Nephron (organoid): ENCODE data around the gene SPATS2.
A peak's percentile ranks its signal among the peaks of the same experiment; 100 is the strongest.

ENCODE experiments used
- H3K27ac Mint-ChIP-seq, 3 experiments: 2 replicates each; pipeline ENCODE4 v1.8.0; 2020; ENCODE audit warnings: mixed read lengths in 3 of 3, mild to moderate bottlenecking in 2 of 3, moderate library complexity in 1 of 3
- H3K27me3 Mint-ChIP-seq: 2 replicates; pipeline ENCODE4 v1.8.0; 2021; ENCODE audit warnings: low read depth, mild to moderate bottlenecking, moderate library complexity, mixed read lengths
- H3K36me3 Mint-ChIP-seq: 2 replicates; pipeline ENCODE4 v1.8.0; 2020; ENCODE audit warnings: low read depth, mixed read lengths
- H3K4me1 Mint-ChIP-seq: 2 replicates; pipeline ENCODE4 v1.8.0; 2020; ENCODE audit warnings: mixed read lengths
- H3K4me3 Mint-ChIP-seq, 3 experiments: 2 replicates each; pipeline ENCODE4 v1.8.0; 2020; ENCODE audit warnings: mild to moderate bottlenecking in 3 of 3, mixed read lengths in 3 of 3, moderate library complexity in 2 of 3
- H3K9me3 Mint-ChIP-seq: 2 replicates; pipeline ENCODE4 v1.8.0; 2020; ENCODE audit warnings: mixed read lengths
- TF ChIP-seq, protein P1 (sequence below), 3 experiments: fragments of 200-600 bp; sonication (generic); IDR thresholded peaks; one replicate each; pipeline ENCODE4 v1.5.0; 2021; ENCODE audit warnings: antibody characterized with exemption in 3 of 3; ENCODE audit not compliant: unreplicated experiment in 3 of 3

SPATS2 gene

DNA sequence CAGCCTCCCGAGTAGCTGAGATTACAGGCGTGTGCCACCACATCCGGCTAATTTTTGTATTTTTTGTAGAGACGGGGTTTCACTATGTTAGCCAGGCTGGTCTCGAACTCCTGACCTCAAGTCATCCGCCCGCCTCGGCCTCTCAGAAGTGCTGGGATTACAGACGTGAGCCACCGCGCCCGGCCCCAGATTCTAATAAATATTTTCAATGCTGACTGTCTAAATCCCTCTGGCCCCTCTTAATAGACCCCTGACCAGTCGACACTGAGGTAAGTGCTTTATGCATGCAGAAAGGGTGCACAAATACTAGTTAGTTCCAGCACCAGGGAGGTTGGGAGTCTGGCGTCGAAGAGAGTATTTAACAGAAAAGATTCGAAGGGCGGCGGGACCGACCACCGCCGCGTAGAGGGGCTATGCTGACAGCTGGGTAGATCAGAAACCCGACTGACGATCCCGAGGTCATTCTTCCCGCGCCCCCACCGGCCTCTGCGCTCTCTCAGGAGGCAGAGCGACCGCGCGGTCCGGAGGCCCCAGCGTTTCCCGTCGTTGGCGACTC is 1.1 kb upstream of the SPATS2 start:
- Mint-ChIP-seq H3K4me1 (peaks cover 30% of the 10 kb centered on the region), H3K27me3 (peaks cover 4% of the 10 kb centered on the region), H3K4me3 (peak overlapping the region; percentile 87 to 95 (median 92)), H3K9me3 (no peaks in the 10 kb centered on the region), H3K27ac (peak overlapping the region; percentile 77 to 96 (median 94)), H3K36me3 (peaks cover 2% of the 10 kb centered on the region)
- TF ChIP-seq, protein P1, sequence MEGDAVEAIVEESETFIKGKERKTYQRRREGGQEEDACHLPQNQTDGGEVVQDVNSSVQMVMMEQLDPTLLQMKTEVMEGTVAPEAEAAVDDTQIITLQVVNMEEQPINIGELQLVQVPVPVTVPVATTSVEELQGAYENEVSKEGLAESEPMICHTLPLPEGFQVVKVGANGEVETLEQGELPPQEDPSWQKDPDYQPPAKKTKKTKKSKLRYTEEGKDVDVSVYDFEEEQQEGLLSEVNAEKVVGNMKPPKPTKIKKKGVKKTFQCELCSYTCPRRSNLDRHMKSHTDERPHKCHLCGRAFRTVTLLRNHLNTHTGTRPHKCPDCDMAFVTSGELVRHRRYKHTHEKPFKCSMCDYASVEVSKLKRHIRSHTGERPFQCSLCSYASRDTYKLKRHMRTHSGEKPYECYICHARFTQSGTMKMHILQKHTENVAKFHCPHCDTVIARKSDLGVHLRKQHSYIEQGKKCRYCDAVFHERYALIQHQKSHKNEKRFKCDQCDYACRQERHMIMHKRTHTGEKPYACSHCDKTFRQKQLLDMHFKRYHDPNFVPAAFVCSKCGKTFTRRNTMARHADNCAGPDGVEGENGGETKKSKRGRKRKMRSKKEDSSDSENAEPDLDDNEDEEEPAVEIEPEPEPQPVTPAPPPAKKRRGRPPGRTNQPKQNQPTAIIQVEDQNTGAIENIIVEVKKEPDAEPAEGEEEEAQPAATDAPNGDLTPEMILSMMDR (IDR thresholded peaks at IDR 0.05; ENCODE audit: unreplicated experiment in 3 of 3), result no peak

DNA sequence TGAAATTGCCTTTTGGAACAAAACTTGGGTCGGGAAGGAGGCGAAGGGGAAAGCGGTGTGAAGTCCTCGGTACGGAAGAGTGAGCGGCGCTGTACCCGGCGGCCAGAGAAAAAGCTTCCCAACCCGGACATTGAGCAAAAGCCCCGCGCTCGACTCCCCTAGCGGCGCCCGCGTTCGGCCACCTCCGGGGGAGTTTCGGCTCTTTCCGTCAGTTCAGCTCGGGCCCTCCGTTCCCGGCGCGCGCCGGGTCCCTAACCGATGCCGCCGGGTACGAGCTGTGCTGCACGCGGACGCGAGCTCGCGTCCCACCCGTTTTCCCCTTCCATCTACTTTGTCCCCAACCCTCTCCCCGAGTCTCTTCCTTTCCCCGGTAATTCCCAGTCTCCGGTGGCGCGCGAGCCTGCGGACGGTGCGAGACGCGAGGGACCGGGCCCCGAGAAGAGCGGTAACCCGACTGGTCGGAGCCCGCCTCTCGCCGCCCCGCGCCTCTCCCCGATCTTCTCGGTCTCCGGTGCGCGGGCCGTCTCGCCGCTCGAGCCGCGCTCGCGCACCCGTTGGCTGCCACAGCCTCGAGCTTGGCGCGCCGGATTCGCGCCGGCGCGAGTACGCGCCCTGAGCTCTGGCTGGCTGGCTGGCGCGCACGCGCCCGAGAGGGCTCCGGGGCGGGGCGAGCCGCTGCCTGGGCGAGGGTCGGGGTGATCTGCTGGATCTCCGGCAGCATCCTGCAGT is 446 bp upstream of the SPATS2 start:
- TF ChIP-seq, protein P1 (IDR thresholded peaks at IDR 0.05; ENCODE audit: unreplicated experiment in 3 of 3), result no peak
- H3K4me1 Mint-ChIP-seq, result peaks cover 32% of the 10 kb centered on the region
- H3K27me3 Mint-ChIP-seq, result no peaks in the 10 kb centered on the region
- peak overlapping the region; percentile 87 to 95 (median 92) for H3K4me3 Mint-ChIP-seq
- peak overlapping the region; percentile 77 to 96 (median 94) for H3K27ac Mint-ChIP-seq
- peaks cover 6% of the 10 kb centered on the region for H3K36me3 Mint-ChIP-seq
- H3K9me3 Mint-ChIP-seq, result no peaks in the 10 kb centered on the region

DNA sequence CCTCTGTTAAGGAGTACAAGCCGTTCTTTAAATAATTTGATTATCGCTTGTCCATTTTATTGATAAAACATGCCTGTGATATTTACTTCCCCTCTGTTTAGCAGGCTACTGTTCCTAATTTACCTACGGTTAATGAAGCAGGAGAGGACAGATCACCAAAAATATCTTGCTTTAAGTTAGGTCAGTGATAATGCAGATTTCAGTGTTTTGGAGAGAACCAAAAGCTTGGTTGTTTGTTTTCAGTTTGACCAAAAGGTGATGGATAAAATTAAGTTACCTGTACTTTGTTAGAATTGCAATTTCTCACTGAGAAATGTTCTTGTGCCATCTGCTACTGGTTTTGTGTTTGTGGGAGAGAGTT is 958 bp downstream of the SPATS2 start:
- peak overlapping the region; percentile 77 to 96 (median 94) for H3K27ac Mint-ChIP-seq
- TF ChIP-seq, protein P1 (IDR thresholded peaks at IDR 0.05; ENCODE audit: unreplicated experiment in 3 of 3), result no peak
- no peaks in the 10 kb centered on the region for H3K9me3 Mint-ChIP-seq
- peaks cover 38% of the 10 kb centered on the region for H3K4me1 Mint-ChIP-seq
- H3K4me3 Mint-ChIP-seq, result peak overlapping the region; percentile 87 to 95 (median 92)
- H3K36me3 Mint-ChIP-seq, result peaks cover 12% of the 10 kb centered on the region
- H3K27me3 Mint-ChIP-seq, result no peaks in the 10 kb centered on the region

DNA sequence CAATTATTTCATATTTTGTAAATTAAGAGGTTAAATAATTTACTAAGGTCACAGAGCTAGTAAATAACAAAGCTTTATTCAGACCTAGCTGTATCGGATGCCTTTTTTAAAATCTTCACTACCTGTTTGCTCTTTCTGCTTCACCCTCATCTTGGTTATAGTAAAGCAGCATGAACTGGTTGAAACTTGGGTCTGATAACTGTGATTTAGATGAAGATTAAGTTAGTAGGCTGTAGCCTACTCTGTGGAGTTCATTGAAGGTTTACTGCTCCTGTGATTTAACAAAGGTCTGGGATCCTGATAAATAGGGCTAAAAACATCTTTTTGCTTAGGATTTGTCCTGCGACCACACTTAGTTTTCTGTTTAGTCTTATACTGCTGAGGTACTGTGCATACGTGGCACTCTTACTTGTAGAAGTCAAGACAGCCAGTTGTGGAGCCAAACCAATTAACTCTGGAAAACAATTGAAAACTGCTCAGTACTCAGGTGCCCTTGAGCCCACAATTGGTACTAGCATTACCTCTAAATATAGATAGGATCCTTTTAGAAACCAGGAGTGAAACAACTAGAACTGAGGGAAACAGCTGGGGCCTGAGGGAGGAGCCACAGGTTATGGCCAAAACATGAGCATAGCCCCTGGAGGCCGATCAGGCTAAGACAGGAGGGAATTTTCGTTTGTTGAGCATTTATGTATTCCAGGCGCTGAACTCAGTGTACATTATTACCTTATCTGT is 2.3 kb downstream of the SPATS2 start:
- Mint-ChIP-seq H3K4me1 (peaks cover 38% of the 10 kb centered on the region), H3K9me3 (no peaks in the 10 kb centered on the region), H3K27ac (peak overlapping the region; percentile 65 to 84 (median 68)), H3K27me3 (no peaks in the 10 kb centered on the region), H3K36me3 (peaks cover 12% of the 10 kb centered on the region), H3K4me3 (peak overlapping the region; percentile 66 to 85 (median 79))
- TF ChIP-seq, protein P1 (IDR thresholded peaks at IDR 0.05; ENCODE audit: unreplicated experiment in 3 of 3), result peak; percentile 29 to 49 (median 34)

DNA sequence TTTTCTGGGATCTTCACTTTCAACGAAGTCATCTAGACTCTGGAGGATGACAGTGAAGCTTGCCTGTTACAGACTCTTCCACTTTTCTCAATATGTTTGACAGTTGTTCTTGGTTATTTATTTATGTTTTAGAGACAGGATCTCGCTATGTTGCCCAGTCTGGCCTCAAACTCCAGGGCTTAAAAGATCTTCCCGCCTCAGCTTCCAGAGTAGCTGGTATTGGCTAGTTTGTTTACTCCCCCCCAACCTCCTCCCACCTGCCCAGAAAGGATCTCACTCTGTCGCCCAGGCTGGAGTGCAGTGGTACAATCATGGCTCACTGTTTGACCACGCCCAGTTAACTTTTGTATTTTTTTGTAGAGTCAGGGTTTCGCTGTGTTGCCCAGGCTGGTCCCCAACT is 3.3 kb downstream of the SPATS2 start:
- TF ChIP-seq, protein P1 (IDR thresholded peaks at IDR 0.05; ENCODE audit: unreplicated experiment in 3 of 3), result no peak
- no peak overlapping the region for H3K27ac Mint-ChIP-seq
- peaks cover 46% of the 10 kb centered on the region for H3K4me1 Mint-ChIP-seq
- H3K9me3 Mint-ChIP-seq, result no peaks in the 10 kb centered on the region
- peak overlapping the region in 2 of 3 experiments; percentile 16 to 85 for H3K4me3 Mint-ChIP-seq
- peaks cover 12% of the 10 kb centered on the region for H3K36me3 Mint-ChIP-seq
- no peaks in the 10 kb centered on the region for H3K27me3 Mint-ChIP-seq
